ENCODE data around the gene PRLR.
A peak's percentile ranks its signal among the peaks of the same experiment; 100 is the strongest.
"Not testable (repeated sequence)": the region's sequence is repeated elsewhere in the genome, so short reads cannot be mapped to it uniquely, and the experiment has no call there.

Gene PRLR

DNA sequence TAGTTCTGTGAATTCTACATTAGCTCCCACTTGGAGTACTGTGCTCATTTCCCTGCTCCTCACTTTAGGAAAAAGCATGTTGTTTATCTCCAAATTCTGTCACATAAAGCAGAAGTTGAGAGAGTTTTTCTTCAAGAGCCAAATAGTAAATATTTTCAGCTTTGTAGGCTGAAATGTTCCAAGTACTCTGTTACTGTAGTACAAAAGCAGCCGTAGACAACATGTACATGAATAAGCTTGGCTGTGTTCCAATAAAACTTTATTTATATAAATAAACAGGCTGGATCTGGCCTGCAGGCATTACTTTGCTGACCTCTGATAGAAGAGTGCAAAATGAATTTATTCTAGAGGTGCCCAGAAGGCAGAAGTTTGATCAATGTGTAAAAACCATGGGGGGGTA lies 109.6 kb downstream of the PRLR start:
- DNase-seq: no peak

DNA sequence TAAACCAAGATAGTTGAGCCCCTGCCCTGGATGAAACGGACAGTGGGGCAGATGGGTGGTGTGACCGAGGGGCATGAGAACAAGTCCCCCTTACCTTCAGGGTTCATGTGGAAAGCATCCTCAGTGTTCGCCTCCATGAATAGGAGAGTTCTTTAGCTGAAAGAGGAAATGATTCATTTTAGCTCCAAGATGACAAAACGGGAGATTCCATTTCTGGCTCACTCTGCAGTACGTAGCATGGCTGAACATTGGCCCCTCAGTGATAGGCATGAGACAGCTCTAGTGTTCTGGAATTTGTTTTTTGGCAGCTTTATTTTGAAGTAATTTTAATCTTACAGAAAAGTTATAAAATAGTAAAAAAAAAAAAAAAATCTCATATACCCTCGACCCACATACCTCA lies 112.3 kb downstream of the PRLR start:
- no peak for DNase-seq

DNA sequence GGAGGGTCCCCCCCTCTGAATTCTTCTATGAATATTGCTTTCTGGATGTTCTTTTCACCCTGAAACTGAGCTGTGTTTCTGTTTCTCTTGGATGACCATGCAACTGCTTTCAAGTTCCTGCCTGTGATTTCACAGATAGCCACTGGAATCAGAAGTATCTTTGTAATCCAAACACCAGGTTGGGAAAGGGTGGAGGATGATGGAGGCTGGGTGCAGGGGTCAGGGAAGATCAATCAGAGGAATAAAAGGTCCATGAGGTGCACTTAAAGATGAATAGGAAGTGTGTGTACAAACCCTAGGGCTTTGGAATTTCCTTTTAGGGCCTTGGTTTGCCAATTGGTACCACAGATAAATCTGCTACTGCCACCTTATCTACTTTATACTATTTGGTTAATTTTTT lies 114.4 kb downstream of the PRLR start:
- DNase-seq: no peak

DNA sequence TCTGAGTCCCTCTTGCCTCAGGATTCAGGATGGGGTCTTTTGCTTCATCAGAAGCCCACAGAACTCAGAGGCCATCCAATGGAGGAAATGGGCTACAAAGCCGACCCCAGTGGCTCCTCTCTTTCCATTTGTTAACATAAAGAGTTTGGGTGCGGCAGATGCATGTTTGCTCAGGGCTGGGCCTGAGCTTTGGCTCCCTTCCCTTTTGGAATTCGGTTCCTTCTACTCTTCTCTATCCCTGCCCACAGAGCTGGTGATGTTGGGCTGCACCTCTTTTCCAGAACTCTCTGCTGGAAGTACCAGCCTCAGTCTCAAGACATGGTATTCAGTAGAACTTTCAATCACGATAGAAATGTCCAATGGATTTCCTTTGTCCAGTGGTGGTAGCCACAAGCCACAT lies 115.6 kb downstream of the PRLR start:
- DNase-seq: no peak

DNA sequence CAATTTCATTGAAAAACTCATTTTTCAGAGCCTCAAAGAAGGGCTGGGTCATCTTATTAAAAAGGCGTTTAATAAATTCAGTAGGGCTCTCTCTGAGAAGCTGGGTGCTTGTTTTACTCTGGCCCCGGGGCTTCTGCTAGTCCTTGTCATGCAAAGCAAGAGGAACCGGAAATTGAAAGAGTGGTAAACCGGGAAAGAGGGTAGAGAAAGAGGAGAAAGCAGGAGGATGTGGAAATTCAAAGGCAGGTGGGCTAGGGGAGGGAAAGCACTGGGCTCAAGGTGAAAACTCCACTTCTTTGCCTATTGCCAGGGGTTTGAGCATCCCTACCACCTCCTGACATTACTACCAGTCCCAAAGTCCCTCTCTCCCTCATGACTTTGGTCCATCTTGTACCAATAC lies 118.0 kb downstream of the PRLR start:
- no peak for DNase-seq

DNA sequence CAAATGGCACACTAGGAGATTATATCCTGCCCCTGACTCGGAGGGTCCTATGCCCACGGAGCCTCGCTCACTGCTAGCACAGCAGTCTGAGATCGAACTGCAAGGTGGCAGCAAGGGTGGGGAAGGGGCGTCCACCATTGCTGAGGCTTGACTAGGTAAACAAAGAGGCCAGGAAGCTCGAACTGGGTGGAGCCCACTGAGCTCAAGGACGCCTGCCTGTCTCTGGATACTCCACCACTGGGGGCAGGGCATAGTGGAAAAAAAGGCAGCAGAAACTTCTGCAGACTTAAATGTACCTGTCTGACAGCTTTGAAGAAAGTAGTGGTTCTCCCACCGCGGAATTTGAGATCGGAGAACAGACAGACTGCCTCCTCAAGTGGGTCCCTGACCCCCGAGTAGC lies 125.7 kb downstream of the PRLR start:
- not testable (repeated sequence) for DNase-seq

DNA sequence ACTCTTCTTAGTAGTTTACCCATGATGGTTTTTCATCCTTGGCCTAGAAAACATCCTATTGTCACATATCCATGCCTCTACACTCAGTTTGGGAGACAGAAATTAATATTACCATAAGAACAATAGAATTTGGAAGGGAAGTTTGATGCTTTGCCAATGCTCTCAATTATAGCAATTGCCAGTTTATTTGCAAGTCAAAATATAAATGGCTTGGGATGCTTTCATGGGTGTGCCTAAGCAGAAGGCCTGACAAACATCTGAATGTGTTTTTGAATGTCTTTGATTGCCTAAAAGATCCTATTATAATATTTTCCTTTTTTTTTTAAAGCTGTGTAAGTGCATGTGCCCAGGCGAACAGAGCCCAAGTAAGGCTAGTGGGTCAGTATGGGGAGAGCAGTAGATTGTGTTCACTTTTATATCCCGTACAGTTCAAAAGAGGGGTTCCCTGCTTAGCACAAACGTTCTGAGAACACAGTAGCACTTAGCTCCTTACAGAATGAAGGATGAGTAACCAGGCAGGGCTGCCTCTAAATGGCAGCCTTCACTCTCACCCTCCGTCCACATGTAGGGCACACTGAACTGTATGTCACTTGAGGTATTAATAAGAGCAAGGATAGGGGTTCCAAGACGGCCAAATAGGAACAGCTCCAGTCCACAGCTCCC lies 126.5 kb downstream of the PRLR start:
- DNase-seq: no peak

DNA sequence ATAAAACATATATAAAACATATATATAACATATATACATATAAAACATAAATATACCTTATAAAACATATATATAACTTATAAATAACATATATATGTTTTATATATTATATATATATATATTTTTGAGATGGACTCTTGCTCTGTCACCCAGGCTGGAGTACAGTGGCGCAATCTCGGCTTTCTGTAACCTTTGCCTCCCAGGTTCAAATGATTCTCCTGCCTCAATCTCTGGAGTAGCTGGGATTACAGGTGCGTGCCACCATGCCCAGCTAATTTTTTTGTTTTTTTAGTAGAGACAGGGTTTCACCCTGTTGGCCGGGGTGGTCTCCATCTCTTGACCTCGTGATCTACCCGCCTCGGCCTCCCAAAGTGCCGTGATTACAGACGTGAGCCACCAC lies 128.6 kb downstream of the PRLR start:
- not testable (repeated sequence) for DNase-seq

DNA sequence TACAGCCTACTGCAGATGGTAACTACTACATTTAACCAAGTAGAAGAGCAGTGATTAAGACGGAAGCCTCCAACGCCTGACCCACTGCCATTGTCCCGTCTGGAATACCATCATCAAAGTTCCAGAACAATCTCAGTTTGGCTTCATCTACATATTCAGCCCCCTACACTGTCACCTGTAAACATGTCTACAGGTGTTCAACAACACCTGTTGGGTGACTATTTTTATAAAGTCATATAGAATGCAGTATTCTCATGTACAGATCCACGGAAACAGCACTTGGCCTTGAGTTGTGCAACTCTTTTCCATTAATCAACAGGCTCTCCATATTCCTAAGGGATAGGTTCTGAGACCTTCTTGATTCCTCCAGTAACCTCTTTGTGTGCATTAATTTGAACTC lies 129.3 kb downstream of the PRLR start:
- DNase-seq: no peak

DNA sequence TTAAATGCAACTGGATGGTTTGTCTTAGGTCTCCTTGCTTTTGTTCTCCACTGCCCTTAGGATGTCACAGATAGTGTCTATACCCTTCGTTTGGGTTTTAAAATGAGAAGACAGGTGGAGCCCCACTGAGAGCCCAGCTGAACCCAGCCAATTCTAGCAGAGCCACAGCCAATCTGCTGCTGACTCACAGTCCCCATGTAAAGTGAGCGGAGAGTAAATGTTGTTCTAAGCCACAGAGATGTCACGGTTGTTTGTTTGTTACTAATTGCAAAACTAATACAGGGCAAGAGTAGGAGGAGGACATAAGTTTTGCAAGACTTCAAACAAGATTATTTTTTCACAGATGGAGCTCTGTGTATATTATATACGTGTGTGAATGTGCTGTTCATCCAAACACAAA lies 132.1 kb downstream of the PRLR start:
- no peak for DNase-seq

DNA sequence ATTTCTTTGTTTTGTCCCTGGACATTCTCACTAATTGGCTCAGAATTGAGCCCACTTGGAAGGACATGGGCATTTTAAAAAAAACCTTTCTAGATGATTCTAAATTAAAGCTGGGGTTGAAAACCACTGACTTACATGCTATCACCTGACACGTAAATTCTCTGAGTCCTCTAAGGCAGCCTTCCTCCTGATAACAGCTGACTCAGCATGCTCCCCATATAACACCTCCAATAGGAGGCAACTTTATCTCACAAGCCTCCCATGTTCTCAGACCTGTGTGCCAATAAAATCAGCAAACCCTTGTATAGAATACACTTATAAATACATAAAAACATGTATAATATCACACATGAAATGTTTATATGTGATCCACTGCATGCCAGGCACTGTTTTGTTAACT lies 133.4 kb downstream of the PRLR start:
- DNase-seq: no peak

DNA sequence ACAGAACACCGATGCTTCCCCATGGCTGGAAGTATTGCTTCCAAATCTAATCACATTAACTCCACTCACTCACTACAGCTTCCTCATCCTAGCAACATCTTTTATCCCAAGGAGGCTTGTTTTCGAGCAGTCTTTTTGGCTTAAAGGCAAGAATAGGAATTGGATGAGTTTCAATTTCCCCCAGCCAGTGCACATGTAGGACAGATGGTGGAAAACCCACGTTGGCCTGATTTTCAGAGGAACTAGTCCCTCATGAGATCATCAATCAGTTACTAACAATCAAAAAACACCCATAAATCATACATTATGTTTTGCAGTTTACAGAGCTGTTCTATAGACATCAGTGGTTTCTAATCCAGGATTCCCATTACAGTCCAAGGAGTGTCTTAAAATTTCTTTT lies 134.1 kb downstream of the PRLR start:
- DNase-seq: no peak

DNA sequence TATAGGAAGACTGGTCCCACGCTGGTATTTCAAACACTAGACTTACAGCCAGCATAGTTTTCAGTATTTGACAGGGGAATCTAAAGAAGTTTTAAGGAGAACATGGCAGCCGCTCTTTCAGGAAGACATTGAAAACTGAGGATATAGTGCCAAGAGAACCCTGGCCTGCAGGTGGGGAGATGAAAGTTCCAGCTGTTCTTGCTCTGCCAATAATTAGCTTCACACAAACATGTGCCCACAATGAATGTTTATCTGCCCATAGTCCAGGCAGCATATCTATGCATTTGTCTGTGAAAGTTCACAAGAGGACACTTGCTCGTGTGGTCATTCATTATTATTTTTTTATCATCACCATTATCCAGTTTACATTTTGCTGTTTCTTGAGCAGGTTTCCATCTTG lies 134.9 kb downstream of the PRLR start:
- DNase-seq: no peak

DNA sequence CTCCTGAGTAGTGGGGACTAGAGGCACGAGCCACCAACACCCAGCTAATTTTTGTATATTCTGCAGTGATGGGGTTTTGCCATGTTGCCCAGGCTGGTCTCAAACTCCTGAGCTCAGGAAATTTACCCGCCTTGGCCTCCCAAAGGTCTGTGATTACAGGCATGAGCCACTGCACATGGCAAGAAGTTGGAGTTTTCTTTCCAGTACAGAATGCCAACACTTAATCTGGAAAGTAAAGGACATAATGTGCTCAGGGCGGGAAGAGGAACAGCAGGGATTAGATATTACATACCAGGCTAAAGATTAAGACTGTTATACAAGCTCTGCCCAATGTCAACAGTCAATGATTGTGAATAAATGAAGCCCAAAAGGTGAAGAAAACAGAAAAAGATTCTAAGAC lies 135.3 kb downstream of the PRLR start:
- DNase-seq: no peak

DNA sequence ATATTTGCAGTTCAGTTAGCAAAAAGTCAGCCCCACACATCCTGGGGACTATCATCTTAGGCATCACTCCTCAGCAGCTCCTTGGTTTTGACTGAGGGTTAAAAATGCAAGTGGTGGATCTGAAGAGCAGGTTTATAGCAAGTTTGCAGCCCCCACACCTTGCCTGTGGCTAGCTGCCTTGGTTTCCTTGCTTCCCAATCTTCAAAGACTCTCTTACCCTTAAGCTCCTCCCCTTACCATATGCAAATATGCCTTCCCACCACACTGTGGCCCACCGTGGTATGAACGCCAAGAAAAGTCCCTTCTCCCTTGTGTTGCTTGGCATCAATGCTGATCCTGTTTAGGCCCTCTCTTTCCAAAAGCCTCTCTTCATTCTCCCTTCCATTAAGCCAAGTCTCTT lies 137.6 kb downstream of the PRLR start:
- DNase-seq: no peak

DNA sequence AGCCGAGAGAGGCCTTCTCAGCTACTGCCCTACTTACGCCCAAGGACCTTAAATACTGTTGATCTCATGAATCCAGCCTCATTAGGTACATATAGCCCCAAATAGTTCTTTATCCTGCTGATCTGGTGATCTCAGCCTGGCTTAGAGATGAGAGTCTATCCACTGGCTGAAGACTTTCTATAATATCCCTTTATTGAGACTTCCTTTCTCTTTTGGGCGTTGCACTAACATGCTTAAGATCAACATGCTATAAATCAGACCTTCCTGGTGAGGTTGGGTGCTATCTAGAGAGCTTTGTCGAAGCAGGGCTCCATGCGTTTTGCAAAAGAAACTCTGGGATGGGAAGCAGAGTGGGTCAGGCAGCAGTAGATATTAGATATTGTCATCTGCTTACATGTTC lies 138.6 kb downstream of the PRLR start:
- no peak for DNase-seq

DNA sequence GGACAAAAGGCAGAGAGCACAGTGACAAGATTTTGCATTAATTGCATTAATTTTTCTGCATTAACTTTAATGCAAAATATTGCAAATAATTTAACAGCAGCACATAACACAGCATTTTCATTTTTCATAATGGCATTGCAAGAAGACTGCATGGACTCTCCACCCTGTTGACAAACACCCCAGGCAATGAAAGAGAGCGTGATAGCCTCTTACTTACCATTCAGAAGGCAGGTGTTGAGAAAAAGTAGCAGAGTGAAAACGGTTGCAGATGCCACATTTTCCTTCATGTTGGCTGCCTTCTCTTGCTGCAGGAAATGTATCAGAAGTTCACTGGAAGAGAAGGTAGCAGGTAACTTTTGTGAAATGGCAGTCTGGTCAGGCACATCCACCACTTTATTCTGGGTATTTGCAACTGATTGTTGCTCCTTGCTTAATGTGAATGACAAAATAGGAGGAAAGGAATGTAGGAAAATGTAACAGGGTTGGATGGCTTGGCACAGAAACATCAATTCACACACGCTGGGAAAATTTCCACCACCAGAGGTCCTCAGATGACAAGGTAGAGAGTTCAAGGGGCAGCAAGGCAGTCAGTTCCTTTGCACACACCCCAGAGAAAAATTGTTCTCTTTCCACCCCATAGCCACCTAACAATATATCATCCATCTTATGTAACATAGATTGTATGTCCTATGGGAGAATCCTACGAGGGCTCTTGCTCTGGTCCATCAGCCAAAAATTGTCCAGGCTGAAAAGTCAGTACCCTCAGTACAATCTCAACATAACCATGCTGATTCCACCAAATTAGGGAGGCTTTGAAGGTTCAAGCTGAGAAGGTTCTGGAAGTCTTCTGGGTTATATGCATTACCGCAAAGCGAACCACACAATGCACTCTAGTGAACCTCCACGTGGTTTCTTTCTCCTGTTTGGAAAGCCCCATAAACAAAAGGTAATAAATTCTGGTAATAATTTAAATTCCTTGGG lies 140.7 kb downstream of the PRLR start:
- DNase-seq: peak; percentile 35

DNA sequence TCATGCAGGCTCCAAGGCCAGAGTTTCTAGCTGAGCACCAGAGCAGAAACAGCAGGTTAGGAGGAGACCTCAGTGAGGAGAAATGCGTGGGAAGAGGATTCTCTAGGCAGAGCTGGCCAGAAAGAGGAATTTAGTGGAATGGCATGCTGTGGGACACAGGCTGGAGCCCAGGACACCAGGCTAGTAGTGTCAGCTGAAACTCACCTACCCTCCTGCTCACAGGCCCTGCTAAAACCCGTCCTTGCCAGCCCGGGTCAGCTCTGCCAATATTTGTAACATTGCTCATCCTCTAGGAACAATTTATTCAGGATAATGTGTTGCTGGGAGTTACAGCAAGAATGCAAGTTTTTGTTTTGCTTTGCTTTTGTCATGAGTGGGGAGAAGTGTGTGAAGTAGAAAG lies 142.3 kb downstream of the PRLR start:
- DNase-seq: no peak

DNA sequence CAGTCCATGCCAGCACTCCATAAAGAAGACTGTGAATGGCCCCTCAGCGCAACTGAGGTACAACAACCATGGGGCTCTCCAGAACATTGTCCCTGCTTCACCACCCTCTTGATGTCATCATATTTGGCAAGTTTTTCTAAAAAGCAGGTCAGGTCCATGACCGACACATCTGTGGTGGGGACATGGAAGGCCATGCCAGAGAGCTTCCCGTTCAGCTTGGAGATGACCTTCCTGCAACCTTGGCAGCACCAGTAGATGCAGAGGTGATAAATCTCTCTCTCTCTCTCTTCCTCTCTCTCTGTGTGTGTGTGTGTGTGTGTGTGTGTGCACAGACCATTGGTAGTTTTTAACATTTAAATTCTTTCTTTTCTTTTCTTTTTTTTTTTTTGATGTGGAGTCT lies 147.1 kb downstream of the PRLR start:
- DNase-seq: no peak

DNA sequence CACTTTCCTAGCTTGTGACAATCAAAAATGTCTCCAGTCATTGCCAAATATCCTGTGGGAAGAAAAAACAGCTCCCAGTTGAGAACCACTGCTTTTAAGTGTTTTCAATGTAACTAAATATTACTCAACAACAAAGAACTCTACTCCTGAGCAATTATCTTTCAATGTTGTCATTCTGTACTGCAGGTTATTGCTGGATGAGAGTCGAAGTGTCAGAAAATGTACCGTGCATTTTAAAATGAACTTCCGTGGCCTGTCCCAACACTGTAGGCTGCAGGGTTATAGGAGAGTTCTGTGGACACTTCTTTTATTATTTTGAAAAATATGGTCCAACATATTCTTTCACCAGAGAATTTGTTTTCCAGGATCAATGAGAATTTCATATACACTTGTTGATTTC lies 147.8 kb downstream of the PRLR start:
- DNase-seq: no peak

DNA sequence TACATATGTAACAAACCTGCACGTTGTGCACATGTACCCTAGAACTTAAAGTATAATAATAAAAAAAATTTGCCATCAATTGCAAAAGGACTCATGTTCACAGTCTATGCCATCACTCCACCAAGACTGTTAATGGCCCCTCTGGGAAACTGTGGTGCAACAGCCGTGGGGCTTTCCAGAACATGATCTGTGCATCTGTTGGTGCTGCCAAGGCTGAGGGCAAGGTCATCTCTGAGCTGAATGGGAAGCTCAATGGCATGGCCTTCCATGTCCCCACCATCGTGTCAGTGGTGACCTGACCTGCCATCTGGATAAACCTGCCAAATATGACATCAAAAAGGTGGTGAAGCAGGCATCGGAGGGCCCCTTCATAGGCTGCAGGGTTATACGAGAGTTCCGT lies 149.2 kb downstream of the PRLR start:
- DNase-seq: no peak

DNA sequence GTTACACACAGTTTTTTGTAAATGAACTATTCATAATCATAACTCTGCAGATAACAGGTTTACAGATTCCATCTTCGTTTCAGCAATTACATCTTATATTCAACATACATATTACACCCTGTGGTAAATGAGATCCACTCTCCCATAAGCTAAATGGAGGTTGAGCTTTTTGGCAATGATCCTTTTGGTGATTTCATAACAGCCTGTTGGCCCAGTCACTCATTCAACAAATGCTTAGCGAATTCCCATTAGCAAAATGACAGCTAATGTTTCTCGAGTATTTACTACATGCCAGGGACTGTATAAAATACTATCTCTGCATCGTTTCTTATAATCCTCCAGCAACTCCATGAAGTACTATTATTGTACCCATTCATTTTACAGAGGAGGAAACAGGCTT lies 157.1 kb downstream of the PRLR start:
- no peak for DNase-seq

DNA sequence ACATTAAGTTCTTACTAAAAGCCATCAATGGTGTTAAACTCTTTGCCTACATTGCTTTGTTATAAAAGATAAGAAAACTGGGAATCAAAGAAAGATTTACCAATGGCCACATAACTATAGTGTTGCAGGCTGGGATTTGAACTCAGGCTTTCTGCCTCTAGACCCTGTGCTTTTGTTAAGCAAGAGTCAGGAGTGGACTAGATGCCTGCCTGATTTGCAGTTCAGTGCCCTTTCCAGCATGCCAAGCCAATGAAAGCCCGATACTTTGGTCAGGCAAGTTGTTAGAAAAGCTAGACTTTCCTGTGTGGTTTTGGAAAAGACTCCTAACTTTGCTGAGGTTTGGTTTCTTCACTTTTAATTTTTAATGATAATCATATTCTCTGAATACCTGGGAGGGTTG lies 161.1 kb downstream of the PRLR start:
- DNase-seq: no peak

DNA sequence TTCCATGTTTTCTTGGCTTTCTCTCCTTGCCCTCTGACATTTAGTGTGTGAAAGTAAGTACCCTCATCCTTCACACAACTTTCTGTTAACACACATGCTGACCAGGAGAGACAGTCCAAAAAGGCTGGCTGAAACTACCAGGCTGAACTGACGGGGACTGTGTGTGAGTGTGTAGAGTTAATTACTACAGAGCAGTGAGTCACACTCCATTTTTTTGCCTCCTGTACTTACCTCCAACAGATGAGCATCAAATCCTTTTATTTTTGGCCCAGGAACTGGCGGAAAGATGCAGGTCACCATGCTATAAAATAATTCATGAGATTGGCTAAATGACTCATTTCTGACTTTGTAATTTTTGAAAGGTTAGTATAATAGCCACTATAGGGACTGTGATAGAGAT lies 162.3 kb downstream of the PRLR start:
- DNase-seq: no peak
